Stimulated activated naive CD8-positive, alpha-beta T cell treated with anti-CD3 and anti-CD28 coated beads, Interleukin-15, Interleukin-2, amounts not matched to agents 100 U/mL and 50 U/mL, for 24 hours (primary cell): ENCODE results near the gene TNFSF18.

Experiments
- ATAC-seq: fragments of 150-1000 bp; cut with Tn5 transposase; one replicate; pipeline ENCODE4 v1.10.0; 2021
- DNase-seq: peaks from one replicate; pipeline ENCODE4 v3.0.0; 2021

TNFSF18 gene

DNA sequence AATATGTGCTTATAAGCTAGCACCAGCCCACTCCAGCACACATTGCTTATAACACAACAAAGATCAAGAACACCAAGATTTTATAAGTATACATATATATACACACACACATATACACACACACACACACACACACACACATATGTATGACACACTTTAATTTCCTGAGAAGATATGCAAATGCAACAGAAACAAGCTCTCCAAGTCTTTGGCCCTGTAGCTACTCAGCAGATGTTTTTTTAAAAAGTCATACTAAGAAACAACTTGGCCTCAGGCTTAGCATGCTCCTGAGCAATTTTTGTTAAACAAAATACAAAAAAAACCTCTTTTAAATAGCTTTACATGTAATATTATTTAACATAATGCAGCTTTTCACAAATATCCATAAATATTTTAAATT, 11.1 kb downstream of the TNFSF18 start:
- no peak for DNase-seq
- ATAC-seq, result no peak

DNA sequence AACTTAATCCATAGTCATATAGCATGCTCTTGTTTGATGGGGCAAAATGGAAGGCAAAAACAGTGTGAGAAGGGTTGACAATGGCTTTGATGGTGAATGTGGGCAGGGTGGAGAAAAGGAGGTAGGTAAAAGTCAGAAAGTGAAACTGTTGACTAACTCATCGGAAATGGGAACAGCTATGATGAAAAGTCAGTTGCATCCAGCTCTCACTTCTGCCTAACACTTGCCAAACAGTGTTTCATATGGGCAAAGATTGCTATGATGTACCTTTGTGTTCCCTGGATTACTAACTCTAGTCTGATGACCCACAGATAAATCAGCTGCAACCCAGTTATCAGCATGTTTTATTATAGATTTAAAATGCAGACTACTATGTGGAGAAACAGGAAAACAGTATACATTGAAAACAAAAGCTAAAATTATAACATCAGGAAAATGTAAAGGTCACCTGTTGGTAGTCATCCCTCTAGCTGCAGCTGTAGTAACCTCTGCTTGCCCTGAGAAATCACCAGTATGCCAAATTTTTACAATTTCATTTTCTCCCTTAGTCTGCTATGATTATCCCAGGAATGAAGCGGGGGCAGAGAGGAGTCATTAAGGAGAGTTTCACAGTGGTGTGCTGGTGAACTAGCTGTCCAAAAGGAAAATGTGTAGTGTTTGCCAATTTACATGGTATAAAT, 11.7 kb downstream of the TNFSF18 start:
- ATAC-seq, result peak; percentile 85

DNA sequence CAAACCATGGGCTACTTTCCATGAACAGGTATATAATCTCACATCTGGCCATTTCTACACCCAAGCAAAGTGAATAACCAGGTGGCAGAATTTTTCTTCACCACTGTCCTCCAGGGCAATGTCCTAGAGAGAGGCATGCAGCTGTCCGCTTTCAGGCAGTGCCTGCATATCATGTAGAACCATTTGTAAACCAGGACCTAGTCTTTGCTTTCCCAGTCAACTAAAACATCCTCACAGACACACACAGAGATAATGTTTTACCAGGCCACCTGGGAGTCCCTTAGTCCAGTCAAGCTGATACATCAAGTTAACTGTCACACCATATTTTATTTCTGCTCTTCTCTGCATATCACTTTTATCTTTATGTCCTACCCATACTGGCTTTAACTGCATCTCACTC, 26.2 kb downstream of the TNFSF18 start:
- no peak for DNase-seq
- no peak for ATAC-seq

More for the DNA sequence above, 11.7 kb downstream of the TNFSF18 start:
- peak; percentile 9 for DNase-seq

DNA sequence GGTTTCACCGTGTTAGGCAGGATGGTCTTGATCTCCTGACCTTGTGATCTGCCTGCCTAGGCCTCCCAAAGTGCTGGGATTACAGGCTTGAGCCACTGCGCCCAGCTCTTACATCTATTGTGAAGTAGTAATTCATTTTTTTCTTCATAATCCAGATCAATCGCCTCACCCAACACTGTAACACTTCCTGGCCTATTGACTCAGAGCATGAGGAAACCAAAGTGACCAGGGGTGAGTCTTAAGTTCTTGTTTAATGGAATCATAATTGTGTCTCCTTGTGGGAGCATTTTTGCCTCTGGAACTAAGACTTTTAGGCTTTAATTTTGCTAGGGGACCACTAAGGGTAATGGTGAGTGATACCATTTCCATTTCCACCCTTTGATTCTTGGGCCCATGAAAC, 27.4 kb downstream of the TNFSF18 start:
- ATAC-seq (no peak), DNase-seq (no peak)

DNA sequence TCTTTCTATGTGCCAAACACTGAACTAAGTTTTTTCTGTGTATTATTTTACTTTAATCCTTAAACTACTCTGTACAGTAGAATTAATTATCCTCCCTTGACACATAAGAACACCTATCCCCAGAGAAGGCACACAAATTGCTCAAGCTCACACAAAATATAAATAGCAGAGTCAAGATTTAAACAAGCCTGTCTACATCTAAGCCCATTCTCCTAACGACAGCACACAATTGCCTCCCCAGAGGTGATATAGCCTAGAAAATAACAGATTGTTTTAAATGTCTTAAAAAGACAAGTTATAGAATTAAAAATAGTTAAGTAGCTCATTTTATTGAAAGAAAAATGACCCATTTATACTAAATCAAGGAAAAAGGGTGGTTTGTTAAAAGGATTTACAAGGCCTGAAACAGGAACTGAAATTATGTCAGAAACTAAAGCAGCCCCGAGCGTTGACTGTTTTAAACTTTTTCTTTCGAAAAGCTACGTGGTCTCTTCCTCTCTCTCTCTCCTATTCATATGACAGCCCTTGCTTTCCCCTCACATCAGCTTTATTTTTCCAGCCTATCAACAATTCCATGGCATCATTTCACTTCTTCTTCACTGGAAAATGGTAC, 30.5 kb downstream of the TNFSF18 start:
- ATAC-seq (no peak), DNase-seq (no peak)

DNA sequence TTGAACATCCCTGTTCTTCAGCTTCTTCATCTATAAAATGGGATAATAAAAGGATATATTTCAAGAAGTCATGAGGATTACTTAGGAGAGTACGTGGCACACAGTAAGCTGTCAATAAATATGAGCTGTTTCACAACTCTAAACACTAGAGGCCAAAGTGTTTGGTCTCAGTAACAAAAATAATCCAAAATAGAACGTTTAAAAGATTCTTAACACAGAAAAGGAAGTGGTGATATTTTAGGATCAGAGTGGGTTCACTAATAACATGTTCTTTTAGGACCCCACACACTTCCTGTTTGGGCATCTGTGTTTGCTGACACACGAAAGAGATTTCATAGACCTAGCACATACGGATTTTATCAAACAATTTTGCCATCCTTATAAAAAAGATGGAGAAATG, 32.9 kb downstream of the TNFSF18 start:
- DNase-seq, result no peak

DNA sequence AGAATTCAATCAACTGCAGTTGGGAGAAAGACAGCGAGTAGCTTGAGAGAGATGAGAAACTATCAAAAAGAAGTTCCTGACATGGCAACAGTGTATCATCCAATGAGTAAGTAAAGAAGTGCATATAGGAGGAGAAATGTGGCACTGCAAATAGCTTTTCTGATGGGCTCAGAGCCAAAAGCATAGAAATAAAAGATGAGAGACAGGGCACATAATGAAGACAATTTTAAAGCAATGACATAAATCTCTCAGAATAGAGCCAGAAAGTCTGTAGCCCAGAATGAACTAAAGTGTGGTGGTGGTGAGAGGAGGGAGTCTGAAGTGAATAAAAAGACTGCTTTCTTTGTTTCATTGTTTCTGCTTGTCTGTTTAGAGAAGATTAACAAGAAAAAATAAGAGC, 34.3 kb downstream of the TNFSF18 start:
- ATAC-seq (no peak), DNase-seq (no peak)

More for the DNA sequence above, 32.9 kb downstream of the TNFSF18 start:
- no peak for ATAC-seq

DNA sequence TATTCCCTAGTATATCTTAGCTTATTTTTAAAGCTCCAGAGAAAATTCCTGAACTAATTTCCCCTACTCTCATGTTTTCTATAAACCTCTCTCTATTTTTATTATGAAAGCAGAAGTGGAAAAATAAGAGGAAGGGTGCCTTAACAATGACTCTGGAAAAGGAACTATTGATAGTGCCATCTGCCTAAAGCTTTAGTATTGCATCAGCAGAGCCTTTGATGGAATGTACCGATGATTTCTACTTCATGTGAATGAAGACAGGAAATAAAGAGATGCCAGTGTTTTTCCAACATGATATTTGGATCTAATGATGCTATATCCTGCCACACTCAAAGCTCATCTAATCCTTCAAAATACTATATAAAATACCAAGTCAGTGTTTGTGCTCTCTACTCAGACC, 35.1 kb downstream of the TNFSF18 start:
- DNase-seq, result no peak
- no peak for ATAC-seq

DNA sequence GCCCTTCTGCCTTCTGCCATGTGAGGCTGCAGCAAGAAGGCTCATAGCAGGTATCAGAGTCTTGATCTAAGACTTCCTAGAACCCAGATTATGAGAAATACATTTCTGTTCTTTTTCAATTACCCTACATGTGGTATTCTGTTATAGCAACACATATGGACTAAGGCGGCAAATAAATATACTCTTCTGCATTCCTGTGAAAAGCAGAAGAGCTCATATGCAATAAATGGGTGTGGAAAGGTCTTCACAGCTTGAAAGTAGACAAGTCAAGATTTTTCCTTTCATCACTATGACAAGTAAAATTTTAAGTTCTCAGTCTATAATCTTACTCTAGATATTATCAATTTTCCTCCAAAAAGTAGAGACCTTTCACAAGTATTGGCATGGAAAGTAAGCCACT, 36.6 kb downstream of the TNFSF18 start:
- DNase-seq, result no peak
- no peak for ATAC-seq

DNA sequence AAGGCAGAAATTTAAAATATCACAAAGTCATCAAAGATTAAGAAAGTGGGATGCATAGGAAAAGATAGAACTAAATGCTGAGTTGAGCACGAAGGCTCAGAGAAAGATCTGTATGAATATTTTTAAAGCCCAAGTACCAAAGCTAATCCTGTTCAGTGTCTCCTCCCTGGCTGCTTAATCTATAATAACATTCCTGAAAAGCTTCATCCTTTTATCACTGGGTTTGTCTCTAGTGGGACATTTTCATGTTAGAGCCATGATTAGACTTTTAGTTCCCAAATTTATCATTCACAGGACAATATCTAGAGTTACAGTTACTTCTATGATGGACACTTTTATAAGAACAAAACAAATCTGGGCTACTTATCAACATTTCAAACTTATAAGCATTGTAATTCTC, 38.6 kb downstream of the TNFSF18 start:
- ATAC-seq (no peak), DNase-seq (no peak)

DNA sequence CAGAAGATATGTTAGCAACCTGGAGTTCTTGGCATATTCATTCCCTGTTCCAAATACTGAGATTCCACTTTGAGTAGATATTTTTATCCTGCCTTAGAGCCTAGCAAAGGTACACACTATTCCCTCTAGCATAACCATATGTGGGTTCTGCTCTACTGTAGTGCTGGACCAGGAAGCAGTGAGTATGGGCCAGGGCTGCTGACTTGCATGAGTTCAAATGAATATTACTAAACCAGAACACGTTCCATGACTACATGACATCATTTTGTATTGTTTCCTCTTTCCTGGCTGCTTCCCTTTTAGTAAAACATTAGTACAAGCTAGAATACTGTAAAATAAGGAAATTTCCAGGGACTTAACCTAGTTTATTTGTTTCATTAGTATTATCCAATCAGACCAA, 41.1 kb downstream of the TNFSF18 start:
- DNase-seq, result no peak
- ATAC-seq, result no peak

DNA sequence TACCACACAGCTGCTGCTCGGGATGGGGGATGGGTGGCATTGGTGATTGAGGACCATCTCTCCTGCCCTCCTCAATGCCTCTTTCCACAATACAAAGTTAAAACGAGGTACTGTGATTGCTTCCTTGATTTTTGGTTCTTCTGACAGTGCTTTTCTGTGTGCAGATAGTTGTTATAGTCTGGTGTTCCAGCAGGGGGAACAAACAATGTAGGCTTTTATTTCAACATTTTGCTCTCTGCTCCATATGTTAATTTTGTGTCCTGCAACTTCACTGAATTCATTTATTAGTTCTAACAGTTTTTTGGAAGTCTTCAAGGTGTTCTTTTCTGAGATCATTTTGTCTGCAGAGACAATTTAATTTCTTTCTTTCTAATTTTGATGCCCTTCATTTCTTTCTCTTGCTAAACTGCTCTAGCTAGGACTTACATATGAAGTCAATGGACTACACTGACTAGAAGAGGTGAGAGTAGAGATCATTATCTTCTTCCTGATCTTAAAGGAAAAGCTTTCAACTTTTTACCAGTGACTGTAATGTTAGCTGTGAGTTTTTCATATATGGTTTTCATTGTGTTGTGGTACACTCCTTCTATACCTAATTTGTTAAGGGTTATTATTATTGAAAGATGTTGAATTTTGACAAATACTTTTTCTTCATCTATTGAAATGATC, 45.4 kb downstream of the TNFSF18 start:
- DNase-seq (no peak), ATAC-seq (no peak)

DNA sequence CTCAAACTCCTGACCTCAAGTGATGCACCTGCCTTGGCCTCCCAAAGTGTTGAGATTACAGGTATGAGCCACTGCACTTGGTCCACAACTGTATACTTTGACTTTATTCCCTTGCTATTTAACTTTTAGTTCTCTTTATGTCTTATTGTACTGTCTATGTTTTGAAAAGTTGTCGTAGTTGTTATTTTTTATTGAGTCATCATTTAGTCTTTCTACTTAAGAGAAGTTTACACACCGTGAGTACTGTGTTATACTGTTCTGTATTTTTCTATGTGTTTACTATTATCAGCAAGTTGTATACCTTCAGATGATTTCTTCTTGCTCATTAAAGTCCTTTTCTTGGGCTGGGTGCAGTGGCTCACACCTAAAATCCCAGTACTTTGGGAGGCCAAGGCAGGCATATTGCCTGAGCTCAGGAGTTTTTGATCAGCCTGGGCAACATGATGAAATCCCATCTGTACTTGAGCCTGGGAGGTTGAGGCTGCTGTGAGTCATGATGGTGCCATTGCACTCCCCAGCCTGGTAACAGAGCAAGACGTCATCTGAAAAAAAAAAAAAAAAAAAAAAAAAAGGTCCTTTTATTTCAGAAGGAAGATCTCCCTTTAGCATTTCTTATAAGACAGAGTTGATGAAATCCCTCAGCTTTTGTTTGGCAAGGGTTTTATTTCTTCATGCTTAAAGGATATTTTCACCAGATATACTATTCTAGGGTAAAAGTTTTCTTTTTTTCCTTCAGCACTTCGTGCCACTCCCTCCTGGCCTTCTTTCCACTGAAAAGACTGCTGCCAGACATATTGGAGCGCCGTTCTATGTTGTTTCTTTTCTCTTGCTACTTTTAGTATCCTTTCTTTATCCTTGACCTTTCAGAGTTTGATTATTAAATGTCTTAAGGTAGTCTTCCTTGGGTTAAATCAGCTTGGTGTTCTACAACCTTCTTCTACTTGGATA, 47.6 kb downstream of the TNFSF18 start:
- no peak for DNase-seq
- no peak for ATAC-seq

DNA sequence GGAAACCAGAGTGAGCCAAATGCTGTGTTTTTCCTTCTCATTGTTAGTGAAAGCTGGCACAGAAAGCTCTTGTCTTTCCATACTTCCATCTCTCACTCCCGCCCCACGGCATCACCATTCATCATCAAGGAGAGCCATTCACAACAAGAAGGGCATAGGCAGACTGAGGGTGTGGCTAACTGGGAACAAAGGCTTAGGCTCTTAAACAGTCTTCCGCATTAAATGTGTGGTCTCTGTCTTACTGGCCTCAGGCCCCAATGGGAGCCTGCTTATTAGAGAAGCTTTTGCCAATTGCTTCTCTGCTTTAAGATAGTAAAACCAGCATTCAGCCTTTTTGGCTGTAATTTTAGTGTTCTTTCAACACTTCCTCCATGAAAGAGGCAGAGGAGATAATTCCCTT, 51.4 kb downstream of the TNFSF18 start:
- no peak for ATAC-seq
- DNase-seq, result no peak

DNA sequence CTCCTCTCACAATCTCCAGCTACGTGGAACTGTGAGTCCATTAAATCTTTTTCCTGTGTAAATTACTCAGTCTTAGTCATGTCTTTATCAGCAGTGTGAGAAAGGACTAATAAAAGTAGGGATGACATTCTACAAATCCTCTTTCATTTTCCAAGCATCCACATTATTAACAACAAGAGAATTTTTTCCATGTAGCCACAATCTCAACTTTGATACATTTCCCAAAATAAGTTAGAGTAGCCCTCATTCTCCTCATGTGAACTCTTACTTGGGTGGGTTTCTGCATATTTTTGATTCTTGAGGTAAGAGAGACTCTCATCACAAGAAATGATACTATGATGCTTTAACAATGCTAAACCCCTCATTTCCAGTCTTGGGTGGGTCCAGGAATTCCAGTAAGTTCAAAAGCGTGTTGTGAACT, 52.8 kb downstream of the TNFSF18 start:
- ATAC-seq (no peak), DNase-seq (no peak)

DNA sequence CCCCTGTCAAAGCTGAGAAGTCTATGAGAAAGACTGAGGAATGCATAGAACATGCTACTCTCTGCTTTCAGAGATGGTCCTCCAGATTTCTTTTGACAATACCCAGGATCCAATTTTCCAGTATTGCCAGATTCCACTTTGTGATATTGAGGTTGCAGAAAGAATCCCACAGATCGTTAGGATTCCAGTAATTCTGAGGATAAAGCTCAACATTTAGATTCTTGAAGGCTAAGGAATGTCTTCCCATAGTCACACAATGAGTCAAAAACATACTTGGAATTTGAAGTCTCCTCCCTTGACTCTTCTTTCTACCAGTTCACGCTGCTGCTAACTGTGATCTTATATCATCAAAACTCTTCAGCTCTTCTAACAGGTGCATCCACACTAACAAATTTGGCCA, 57.1 kb downstream of the TNFSF18 start:
- no peak for DNase-seq

DNA sequence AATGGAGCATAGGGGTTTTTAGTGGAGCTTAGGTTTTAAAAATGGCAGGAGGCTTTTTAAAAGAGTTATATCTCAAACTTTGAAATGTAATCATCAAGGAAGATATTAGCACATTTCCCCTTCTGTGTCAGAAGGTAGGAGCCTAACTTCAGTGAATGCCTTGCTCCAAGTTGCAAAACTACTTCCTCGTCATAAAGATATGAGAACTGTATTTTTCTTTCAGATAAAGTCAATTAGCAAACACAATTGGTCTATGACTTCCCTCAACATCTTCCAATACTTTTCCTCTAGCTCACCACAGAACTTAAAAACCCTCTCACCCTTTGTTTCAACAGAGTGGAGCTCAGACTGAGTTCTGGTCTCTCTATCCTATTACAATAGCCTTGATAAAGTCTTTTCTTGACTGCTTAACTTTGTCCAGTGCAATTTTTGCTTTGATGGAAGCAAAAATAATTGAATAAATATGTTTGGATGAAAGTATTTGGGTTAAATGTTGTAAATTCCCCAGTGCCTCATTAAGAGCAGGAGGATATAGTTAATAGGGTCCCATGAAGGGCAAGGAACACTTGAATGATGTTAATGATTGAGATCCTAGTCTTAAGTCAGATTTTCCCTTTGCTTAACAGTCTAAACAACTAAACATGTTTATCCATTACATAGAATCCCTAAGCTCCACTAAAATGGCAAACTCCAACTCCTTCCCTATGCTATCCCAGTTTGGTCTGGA, 58.9 kb downstream of the TNFSF18 start:
- no peak for DNase-seq
- ATAC-seq, result no peak

More for the DNA sequence above, 57.1 kb downstream of the TNFSF18 start:
- no peak for ATAC-seq

DNA sequence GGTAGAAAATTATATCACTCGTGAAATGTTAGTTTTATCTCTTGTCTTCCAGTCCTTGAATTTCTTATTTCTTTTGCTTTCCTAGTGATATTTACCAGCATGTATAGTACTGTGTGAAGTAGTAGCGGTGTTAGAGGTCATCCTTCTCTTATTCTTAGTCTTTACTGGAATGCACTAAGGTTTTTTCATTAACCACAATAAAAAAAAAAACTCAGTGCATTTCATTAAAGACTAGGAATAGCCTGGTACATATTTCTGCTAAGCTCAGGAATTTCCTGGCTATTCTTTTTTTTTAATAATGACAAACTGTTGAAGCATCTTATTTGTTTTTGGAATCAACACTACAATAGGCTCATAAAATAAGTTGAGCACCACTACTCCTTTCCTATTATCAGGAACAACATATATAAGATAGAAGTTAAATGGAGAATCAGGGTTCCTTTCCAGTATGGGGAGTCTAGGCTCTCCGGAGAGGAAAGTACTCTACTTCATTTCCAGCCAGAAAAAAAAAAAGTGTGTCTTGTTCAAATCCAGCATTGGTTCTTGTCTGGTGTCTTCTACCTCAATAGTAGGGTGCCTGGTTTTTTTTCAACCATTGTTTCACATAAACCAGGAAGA, 60.0 kb downstream of the TNFSF18 start:
- DNase-seq, result no peak

More for the DNA sequence above, 60.0 kb downstream of the TNFSF18 start:
- ATAC-seq, result no peak
